IMR-90 (cell line): Measurements from ENCODE around the gene BROX. TPM values are rescaled to one million over a fixed set of nuclear protein-coding genes. Genes with fewer than 3 reads are reported as not detected.

ENCODE experiments used
- ATAC-seq: fragments of 200-7000 bp; cut with Tn5 transposase; 2 replicates; pipeline ENCODE4 v1.9.1; 2020; ENCODE audit warnings: low read depth, mild to moderate bottlenecking, moderate library complexity
- BruUV-seq: library from RNA; stranded (reverse); fragments of 400-500 nt; replicated peaks from 2 replicates; lab custom pipeline; 2021; lab: Mats Ljungman, UMichigan
- CTCF ChIA-PET: fragments of 300-600 bp; formaldehyde crosslinking; extraction: SDS; loops from one replicate; lab custom pipeline; 2021; ENCODE audit warnings: antibody characterized with exemption; lab: Yijun Ruan, JAX
- POLR2A ChIA-PET: fragments of 300-600 bp; sonication (Branson Sonifier 250); formaldehyde crosslinking; loops from one replicate; lab custom pipeline; 2022; ENCODE audit warnings: antibody characterized with exemption; ENCODE audit not compliant: unreplicated experiment; lab: Charles Lee
- DNase-seq: peaks from one replicate; pipeline ENCODE4 v3.0.0; 2013
- H2AFZ ChIP-seq: replicated peaks from 2 replicates; pipeline ENCODE3; 2013; ENCODE audit warnings: low read length, mild to moderate bottlenecking; ENCODE audit not compliant: poor library complexity
- H2AK5ac ChIP-seq: 2 replicates; pipeline ENCODE4 v1.6.1; 2013; ENCODE audit warnings: low read depth, low read length, inconsistent platforms
- H2AK9ac ChIP-seq: replicated peaks from 2 replicates; pipeline ENCODE3; 2013; ENCODE audit warnings: mild to moderate bottlenecking, low read depth, low read length, moderate library complexity; ENCODE audit not compliant: poor library complexity
- H2BK120ac ChIP-seq: 2 replicates; pipeline ENCODE4 v1.6.1; 2013; ENCODE audit warnings: low read depth, low read length, inconsistent platforms
- H2BK15ac ChIP-seq: 3 replicates; pipeline ENCODE4 v1.6.1; 2013; ENCODE audit warnings: low read depth, low read length, inconsistent platforms
- H2BK20ac ChIP-seq: 2 replicates; pipeline ENCODE4 v1.6.1; 2013; ENCODE audit warnings: low read depth, mild to moderate bottlenecking, inconsistent platforms, low read length, moderate library complexity
- H2BK5ac ChIP-seq: 2 replicates; pipeline ENCODE4 v1.6.1; 2013; ENCODE audit warnings: mild to moderate bottlenecking, low read depth, low read length, inconsistent platforms; ENCODE audit not compliant: poor library complexity, severe bottlenecking
- H3K14ac ChIP-seq: replicated peaks from 2 replicates; pipeline ENCODE4 v1.6.1; 2013; ENCODE audit warnings: low read depth, low read length, inconsistent platforms
- H3K18ac ChIP-seq: 2 replicates; pipeline ENCODE4 v1.6.1; 2013; ENCODE audit warnings: low read depth, low read length, control low read depth
- H3K23ac ChIP-seq: 2 replicates; pipeline ENCODE4 v1.6.1; 2013; ENCODE audit warnings: low read depth, low read length, inconsistent platforms
- H3K27ac ChIP-seq: 2 replicates; pipeline ENCODE4 v1.5.1; 2013; ENCODE audit warnings: mild to moderate bottlenecking, control low read depth, low read length; ENCODE audit not compliant: insufficient read depth
- H3K27me3 ChIP-seq: 2 replicates; pipeline ENCODE4 v1.6.1; 2013; ENCODE audit warnings: low read length; ENCODE audit not compliant: control insufficient read depth, insufficient read depth
- H3K36me3 ChIP-seq: 2 replicates; pipeline ENCODE4 v1.6.1; 2013; ENCODE audit warnings: low read length, mixed read lengths; ENCODE audit not compliant: control insufficient read depth, insufficient read depth
- H3K4ac ChIP-seq: 2 replicates; pipeline ENCODE4 v1.6.1; 2013; ENCODE audit warnings: low read depth, low read length, inconsistent platforms
- H3K4me1 ChIP-seq: 2 replicates; pipeline ENCODE4 v1.6.1; 2013; ENCODE audit warnings: low read length, mixed read lengths; ENCODE audit not compliant: control insufficient read depth, insufficient read depth
- H3K4me2 ChIP-seq: 2 replicates; pipeline ENCODE4 v1.6.1; 2013; ENCODE audit warnings: low read depth, mild to moderate bottlenecking, control low read depth, low read length, moderate library complexity
- H3K4me3 ChIP-seq: 2 replicates; pipeline ENCODE4 v1.5.1; 2013; ENCODE audit warnings: low read depth, mild to moderate bottlenecking, control low read depth, low read length, moderate library complexity; ENCODE audit not compliant: insufficient read depth
- H3K56ac ChIP-seq: 2 replicates; pipeline ENCODE4 v1.6.1; 2013; ENCODE audit warnings: low read length, inconsistent platforms; ENCODE audit not compliant: insufficient read depth; ENCODE audit errors: extremely low read depth
- H3K79me1 ChIP-seq, 2 experiments: 2 replicates each; pipeline ENCODE4 v1.6.1; 2013; ENCODE audit warnings: low read length in 2 of 2, inconsistent platforms in 1 of 2, low read depth in 1 of 2
- H3K9ac ChIP-seq: 2 replicates; pipeline ENCODE4 v1.6.1; 2013; ENCODE audit warnings: low read depth, low read length, control low read depth
- H3K9me1 ChIP-seq: 2 replicates; pipeline ENCODE4 v1.6.1; 2013; ENCODE audit warnings: low read length, inconsistent platforms; ENCODE audit not compliant: insufficient read depth
- H3K9me3 ChIP-seq: 2 replicates; pipeline ENCODE4 v1.6.1; 2013; ENCODE audit warnings: low read length; ENCODE audit not compliant: control insufficient read depth, insufficient read depth
- H4K20me1 ChIP-seq: 2 replicates; pipeline ENCODE4 v1.6.1; 2013; ENCODE audit warnings: low read length, inconsistent platforms; ENCODE audit not compliant: insufficient read depth
- H4K5ac ChIP-seq: 2 replicates; pipeline ENCODE4 v1.6.1; 2013; ENCODE audit warnings: mild to moderate bottlenecking, low read depth, low read length, control low read depth
- H4K8ac ChIP-seq, 2 experiments: 2 replicates each; pipeline ENCODE4 v1.6.1; 2013; ENCODE audit warnings: low read depth in 2 of 2, low read length in 2 of 2, control low read depth in 1 of 2, inconsistent platforms in 1 of 2
- H4K91ac ChIP-seq: 2 replicates; pipeline ENCODE4 v1.6.1; 2013; ENCODE audit warnings: low read depth, low read length, inconsistent platforms; ENCODE audit not compliant: insufficient read depth
- BHLHE40 ChIP-seq: fragments of 150-350 bp; IDR thresholded peaks from 2 replicates; pipeline ENCODE4 v1.6.1; 2016; ENCODE audit warnings: mild to moderate bottlenecking, low read depth, low read length
- CEBPB ChIP-seq: IDR thresholded peaks from 2 replicates; pipeline ENCODE4 v1.6.1; 2012; ENCODE audit warnings: low read depth, low read length, improper control_type of control experiment
- CHD1 ChIP-seq: IDR thresholded peaks from 2 replicates; pipeline ENCODE4 v1.6.1; 2012; ENCODE audit warnings: low read depth, low read length, improper control_type of control experiment
- CTCF ChIP-seq: conservative IDR thresholded peaks from 2 replicates; pipeline ENCODE4 v1.5.1; 2012; ENCODE audit warnings: mild to moderate bottlenecking, low read depth, low read length, improper control_type of control experiment
- ELK1 ChIP-seq: fragments of 150-350 bp; IDR thresholded peaks from 2 replicates; pipeline ENCODE4 v1.6.1; 2016; ENCODE audit warnings: low read depth, mild to moderate bottlenecking, low read length, moderate library complexity, borderline replicate concordance
- FOS ChIP-seq: fragments of 150-350 bp; IDR thresholded peaks from 2 replicates; pipeline ENCODE4 v1.6.1; 2016; ENCODE audit warnings: low read depth, low read length
- MAFK ChIP-seq: IDR thresholded peaks from 2 replicates; pipeline ENCODE4 v1.6.1; 2012; ENCODE audit warnings: low read depth, low read length, improper control_type of control experiment
- MAZ ChIP-seq: IDR thresholded peaks from 2 replicates; pipeline ENCODE4 v1.6.1; 2012; ENCODE audit warnings: low read depth, mild to moderate bottlenecking, low read length, improper control_type of control experiment, moderate library complexity, borderline replicate concordance
- MXI1 ChIP-seq: IDR thresholded peaks from 2 replicates; pipeline ENCODE4 v1.6.1; 2012; ENCODE audit warnings: low read depth, mild to moderate bottlenecking, low read length, moderate library complexity, borderline replicate concordance
- NFE2L2 ChIP-seq: fragments of 150-350 bp; IDR thresholded peaks from 2 replicates; pipeline ENCODE4 v1.6.1; 2016; ENCODE audit warnings: low read depth, mild to moderate bottlenecking, low read length
- POLR2A ChIP-seq: IDR thresholded peaks from 2 replicates; pipeline ENCODE4 v1.6.1; 2012; ENCODE audit warnings: mild to moderate bottlenecking, low read depth, low read length
- RAD21 ChIP-seq: IDR thresholded peaks from 2 replicates; pipeline ENCODE4 v1.6.1; 2012; ENCODE audit warnings: low read length, improper control_type of control experiment
- RCOR1 ChIP-seq: IDR thresholded peaks from 2 replicates; pipeline ENCODE4 v1.6.1; 2012; ENCODE audit warnings: mild to moderate bottlenecking, low read length, improper control_type of control experiment; ENCODE audit not compliant: insufficient replicate concordance
- RFX5 ChIP-seq: IDR thresholded peaks from 2 replicates; pipeline ENCODE4 v1.8.0; 2012; ENCODE audit warnings: low read depth, mild to moderate bottlenecking, low read length, moderate library complexity
- SMC3 ChIP-seq: fragments of 150-350 bp; IDR thresholded peaks from 2 replicates; pipeline ENCODE4 v1.6.1; 2016; ENCODE audit warnings: low read depth, mild to moderate bottlenecking, antibody characterized with exemption, low read length, moderate library complexity
- USF2 ChIP-seq: fragments of 150-350 bp; IDR thresholded peaks from 2 replicates; pipeline ENCODE4 v1.6.1; 2017; ENCODE audit warnings: mild to moderate bottlenecking, antibody characterized with exemption, low read length, low read depth
- WGBS, 2 experiments: methylation state at CpG; one replicate each; pipeline versions ENCODE4 v1.1.5 to v1.1.7; 2013; ENCODE audit warnings: missing lambda C conversion rate in 2 of 2; ENCODE audit not compliant: insufficient read length in 1 of 2; ENCODE audit errors: extremely low coverage in 2 of 2; 5-methylcytosine and 5-hydroxymethylcytosine counted together
- dilution Hi-C: fragments of 300-500 bp; cut with HindIII; formaldehyde crosslinking; loops from one replicate; pipeline ENCODE4 v1.14.3; 2018; ENCODE audit warnings: low sequenced_read_pairs; ENCODE audit not compliant: unreplicated experiment
- in situ Hi-C: fragments of 300-500 bp; cut with MboI; formaldehyde crosslinking; loops from 3 replicates; pipeline ENCODE4 v1.14.3; 2019; ENCODE audit warnings: low sequenced_read_pairs, inconsistent platforms, mixed read lengths
- intact Hi-C: fragments of 100-400 bp; cut with micrococcal nuclease; formaldehyde crosslinking; loops from 2 replicates; pipeline ENCODE4 v1.10.0; 2022
- polyA plus RNA-seq, 3 experiments: library from polyadenylated mRNA; depleted of rRNA; stranded (reverse); fragments of >200 nt; gene quantifications; 2 replicates each; pipeline ENCODE4 v1.2.3, GENCODE V29; 2012; ENCODE audit warnings: low replicate concordance in 1 of 3
- total RNA-seq: library from RNA; depleted of rRNA; stranded (reverse); fragments of >200 nt; gene quantifications from 2 replicates; pipeline ENCODE4 v1.2.3, GENCODE V29; 2012

The BROX gene
- total and polyA plus RNA-seq, 2 of the 4 experiments (the other 2 are of a cell fraction) = 6.8 to 43.4 TPM

GRCh38 chr1:222767152-222767571, 54.8 kb downstream of the BROX start:
- Histone ChIP-seq H3K79me1 (no peaks in the 10 kb centered on the region), H2BK5ac (no peak overlapping the region), H2AK9ac (no peak overlapping the region), H3K18ac (no peak overlapping the region), H2AK5ac (no peak overlapping the region), H3K9ac (no peak overlapping the region), H3K9me1 (no peaks in the 10 kb centered on the region), H3K36me3 (no peaks in the 10 kb centered on the region), H4K20me1 (no peaks in the 10 kb centered on the region), H3K23ac (no peak overlapping the region), H3K4me3 (no peak overlapping the region), H2AFZ (no peak overlapping the region), H3K4me2 (no peak overlapping the region), H3K27ac (no peak overlapping the region), H2BK20ac (no peak overlapping the region), H2BK120ac (no peak overlapping the region), H3K14ac (no peak overlapping the region), H3K56ac (no peak overlapping the region), H4K91ac (no peak overlapping the region), H2BK15ac (no peak overlapping the region), H3K27me3 (no peaks in the 10 kb centered on the region; the same call in 1 of the 2 replicates), H3K9me3 (peaks cover 4% of the 10 kb centered on the region), H4K8ac (no peak overlapping the region), H3K4me1 (no peaks in the 10 kb centered on the region), H3K4ac (no peak overlapping the region), H4K5ac (no peak overlapping the region)
- dilution Hi-C loops (no loop called here), in situ Hi-C loops (no loop called here), intact Hi-C loops (no loop called here)
- no peak for TF ChIP-seq POLR2A
- TF ChIP-seq MAZ = no peak
- no peak for TF ChIP-seq CTCF
- no peak for TF ChIP-seq USF2
- TF ChIP-seq NFE2L2 = no peak
- TF ChIP-seq CEBPB = no peak
- TF ChIP-seq RFX5 = no peak
- no peak for TF ChIP-seq MXI1
- no peak for TF ChIP-seq RCOR1
- no peak for TF ChIP-seq MAFK
- no peak for TF ChIP-seq CHD1
- TF ChIP-seq ELK1 = no peak
- no peak for TF ChIP-seq BHLHE40
- no peak for TF ChIP-seq SMC3
- TF ChIP-seq FOS = no peak
- no peak for TF ChIP-seq RAD21
- ChIA-PET POLR2A (no interaction called here), CTCF (interaction anchor here (0.5 kb wide), 1 partner anchor 1690 kb away, joined by 3 read pairs; no protein-coding TSS in a partner anchor)
- BruUV-seq = no TSS peak
- DNase-seq = no peak
- WGBS, 2 experiments = no CpG with 5 or more reads among the region's 5 CpGs
- ATAC-seq = no peak
